HEK293 (cell line): ENCODE measurements around the gene AKT3.

Experiments
- CTCF ChIP-seq: fragments of 450-650 bp; formaldehyde crosslinking; IDR thresholded peaks from 2 replicates; pipeline ENCODE4 v1.5.1; 2016; ENCODE audit warnings: missing biosample characterization, missing genetic modification characterization
- KLF16 ChIP-seq: fragments of 450-650 bp; formaldehyde crosslinking; IDR thresholded peaks from 2 replicates; pipeline ENCODE4 v1.5.1; 2017; ENCODE audit warnings: missing biosample characterization, missing genetic modification characterization
- SALL2 ChIP-seq: fragments of 450-650 bp; formaldehyde crosslinking; IDR thresholded peaks from 2 replicates; pipeline ENCODE4 v1.5.0; 2017; ENCODE audit warnings: missing biosample characterization, mild to moderate bottlenecking, missing genetic modification characterization, borderline replicate concordance
- ZNF274 ChIP-seq, 2 experiments: fragments of 200-500 bp in 1 of 2; fragments of 450-650 bp in 1 of 2; sonication (Bioruptor generic) in 1 of 2; formaldehyde crosslinking in 1 of 2; IDR thresholded peaks; 2 replicates each; pipeline versions ENCODE4 v1.5.1 to v1.6.1; 2014 to 2016; ENCODE audit warnings: borderline replicate concordance in 1 of 2, inconsistent platforms in 1 of 2, low read length in 1 of 2, missing biosample characterization in 1 of 2, missing genetic modification characterization in 1 of 2
- ZNF530 ChIP-seq: fragments of 450-650 bp; formaldehyde crosslinking; IDR thresholded peaks from 2 replicates; pipeline ENCODE4 v1.5.1; 2016; ENCODE audit warnings: low read depth, missing biosample characterization, missing genetic modification characterization
- ZNF558 ChIP-seq: fragments of 450-650 bp; formaldehyde crosslinking; IDR thresholded peaks from 2 replicates; pipeline ENCODE4 v1.5.1; 2016; ENCODE audit warnings: missing biosample characterization, missing genetic modification characterization
- ZNF660 ChIP-seq: fragments of 450-650 bp; IDR thresholded peaks from 2 replicates; pipeline ENCODE4 v1.5.1; 2018; ENCODE audit warnings: missing biosample characterization, mild to moderate bottlenecking, missing genetic modification characterization

GRCh38 chr1:243523766-243524165, 326.3 kb downstream of the AKT3 start:
- TF ChIP-seq ZNF558 (tag by site-specific recombination) (no peak), ZNF530 (no peak), ZNF660 (tag by site-specific recombination) (no peak), CTCF (tag by site-specific recombination) (no peak), ZNF274 (IDR thresholded peaks at IDR 0.05; ENCODE audit: low read length) (no peak), ZNF274 (tag by site-specific recombination; IDR thresholded peaks at IDR 0.05; ENCODE audit: borderline replicate concordance) (no peak), KLF16 (tag by site-specific recombination) (no peak), SALL2 (no peak)
